Gastrocnemius medialis (tissue), 4 donors: ENCODE results near the gene CDKAL1.

ENCODE experiments used
- POLR2A ChIP-seq, 2 donors: fragments of 450-650 bp; IDR thresholded peaks; one replicate each; pipeline ENCODE4 v1.6.1; 2017; ENCODE audit warnings: antibody characterized with exemption in 2 of 2, mild to moderate bottlenecking in 2 of 2, moderate library complexity in 2 of 2
- TF ChIP-seq, protein P1 (sequence below), 5 experiments: fragments of 450-650 bp in 3 of 5; fragments of 200-600 bp in 2 of 5; sonication (generic) in 2 of 5; IDR thresholded peaks in 4 of 5; conservative IDR thresholded peaks in 1 of 5; 1 replicate in 4 of 5; 2 replicates in 1 of 5; pipeline ENCODE4 v1.5.1; 2016 to 2019; ENCODE audit warnings: antibody characterized with exemption in 5 of 5, mild to moderate bottlenecking in 3 of 5, moderate library complexity in 3 of 5

DNA sequence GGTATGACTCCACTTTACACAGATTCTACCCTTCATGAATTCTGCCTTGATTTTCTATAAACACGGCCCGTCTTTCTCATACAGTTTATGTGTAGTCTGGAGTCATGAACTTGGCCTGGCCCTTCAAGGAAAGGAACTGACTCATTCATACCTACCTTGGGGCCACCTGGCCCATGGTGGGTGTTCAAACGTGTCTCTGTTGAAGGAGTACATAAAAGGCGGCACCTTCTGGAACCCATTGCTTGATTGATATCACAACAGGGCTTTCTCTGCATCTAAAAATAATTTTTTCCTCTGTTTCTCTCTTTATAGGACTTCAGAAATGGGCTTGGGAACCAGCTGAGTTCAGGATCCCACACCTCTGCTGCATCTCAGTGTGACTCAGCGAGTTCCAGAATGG is 696.3 kb downstream of the CDKAL1 start:
- TF ChIP-seq, protein P1, sequence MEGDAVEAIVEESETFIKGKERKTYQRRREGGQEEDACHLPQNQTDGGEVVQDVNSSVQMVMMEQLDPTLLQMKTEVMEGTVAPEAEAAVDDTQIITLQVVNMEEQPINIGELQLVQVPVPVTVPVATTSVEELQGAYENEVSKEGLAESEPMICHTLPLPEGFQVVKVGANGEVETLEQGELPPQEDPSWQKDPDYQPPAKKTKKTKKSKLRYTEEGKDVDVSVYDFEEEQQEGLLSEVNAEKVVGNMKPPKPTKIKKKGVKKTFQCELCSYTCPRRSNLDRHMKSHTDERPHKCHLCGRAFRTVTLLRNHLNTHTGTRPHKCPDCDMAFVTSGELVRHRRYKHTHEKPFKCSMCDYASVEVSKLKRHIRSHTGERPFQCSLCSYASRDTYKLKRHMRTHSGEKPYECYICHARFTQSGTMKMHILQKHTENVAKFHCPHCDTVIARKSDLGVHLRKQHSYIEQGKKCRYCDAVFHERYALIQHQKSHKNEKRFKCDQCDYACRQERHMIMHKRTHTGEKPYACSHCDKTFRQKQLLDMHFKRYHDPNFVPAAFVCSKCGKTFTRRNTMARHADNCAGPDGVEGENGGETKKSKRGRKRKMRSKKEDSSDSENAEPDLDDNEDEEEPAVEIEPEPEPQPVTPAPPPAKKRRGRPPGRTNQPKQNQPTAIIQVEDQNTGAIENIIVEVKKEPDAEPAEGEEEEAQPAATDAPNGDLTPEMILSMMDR (IDR thresholded peaks at IDR 0.05 in 4 of 5, conservative IDR thresholded peaks at IDR 0.05 in 1 of 5) = no peak
- no peak for TF ChIP-seq POLR2A (IDR thresholded peaks at IDR 0.05)
